Right cardiac atrium (tissue), 5 donors: ENCODE data around the gene EID3. TPM values are rescaled to one million over a fixed set of nuclear protein-coding genes. Genes with fewer than 3 reads are reported as not detected.
"Not testable (repeated sequence)": the region's sequence is repeated elsewhere in the genome, so short reads cannot be mapped to it uniquely, and the experiment has no call there.

Source experiments
- ATAC-seq, 2 donors: fragments of 200-7000 bp; cut with Tn5 transposase; one replicate each; pipeline versions ENCODE4 v1.8.0 to v1.9.1; 2020; ENCODE audit warnings: moderate library complexity in 2 of 2, mild to moderate bottlenecking in 1 of 2
- DNase-seq, 3 donors: peaks; one replicate each; pipeline ENCODE4 v3.0.0-alpha.2; 2020
- H3K27ac ChIP-seq: one replicate; pipeline ENCODE4 v1.5.1; 2013; ENCODE audit warnings: mild to moderate bottlenecking, low read length, control low read depth, moderate library complexity
- H3K27me3 ChIP-seq: one replicate; pipeline ENCODE4 v1.6.1; 2013; ENCODE audit not compliant: control insufficient read depth, insufficient read depth
- H3K4me1 ChIP-seq: one replicate; pipeline ENCODE4 v1.6.1; 2013; ENCODE audit warnings: low read length; ENCODE audit not compliant: control insufficient read depth, insufficient read depth
- H3K4me3 ChIP-seq: one replicate; pipeline ENCODE4 v1.5.1; 2013; ENCODE audit warnings: low read length, control low read depth
- H3K9me3 ChIP-seq: one replicate; pipeline ENCODE4 v1.6.1; 2013; ENCODE audit warnings: low read length; ENCODE audit not compliant: control insufficient read depth
- whole genome bisulfite sequencing: extraction: QIAGEN DNeasy Blood & Tissue Kit; methylation state at CpG from one replicate; pipeline ENCODE4 v1.1.7; 2013; 5-methylcytosine and 5-hydroxymethylcytosine counted together
- intact Hi-C, 4 donors: fragments of 100-400 bp; cut with DNase I; formaldehyde crosslinking; loops; one replicate each; pipeline versions ENCODE4 v1.11.0 to v1.14.0; 2022 to 2023
- polyA plus RNA-seq: library from polyadenylated mRNA; stranded (reverse); fragments of 200-250 nt; gene quantifications from one replicate; pipeline ENCODE4 v1.2.3, GENCODE V29; 2013
- total RNA-seq, 4 donors: library from RNA; stranded (reverse); fragmentation: NEBNext Ultra II Directional; extraction: Animal tissue kit (Norgen Biotek cat#: 25700); gene quantifications; one replicate each; pipeline ENCODE4 v1.2.1, GENCODE V29; 2021
- donor health status: healthy with polysubstance abuse.
- donor health status: DM: no; HTN: yes; CAD: no.
- donor health status: DM: no; HTN: no; CAD: no.
- donor health status: DM: no; HTN: yes; CAD: no; lungs with severe emphysema.
- donor health status: DM: yes; HTN: yes; CAD: no.

The EID3 gene
- total and polyA plus RNA-seq, 5 donors, result 1.2 to 2.3 (median 1.7) TPM

DNA sequence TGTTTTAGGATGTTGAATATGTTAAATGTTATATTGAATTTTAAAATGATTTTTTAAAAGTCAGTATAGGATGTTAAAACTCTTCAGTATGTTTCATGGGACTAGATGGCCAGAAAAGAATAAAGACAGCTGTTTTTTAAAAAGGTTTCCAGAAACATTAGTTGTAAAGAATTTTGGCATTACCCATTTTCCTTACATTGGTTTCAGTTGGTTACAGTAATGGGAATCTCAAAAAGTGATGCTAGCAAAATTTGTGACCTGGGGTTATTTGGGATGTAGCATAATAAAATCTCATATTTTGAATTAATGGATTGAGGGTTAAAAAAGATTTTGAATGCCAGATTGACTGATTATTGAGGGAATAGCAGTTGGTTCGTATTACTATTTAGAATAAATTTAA lies 25.3 kb downstream of the EID3 start:
- Histone ChIP-seq H3K9me3 (no peaks in the 10 kb centered on the region), H3K27me3 (no peaks in the 10 kb centered on the region), H3K27ac (no peak overlapping the region), H3K4me1 (no peaks in the 10 kb centered on the region), H3K4me3 (no peak overlapping the region)
- intact Hi-C loops, result no loop called here
- ATAC-seq, result no peak
- DNase-seq, result no peak
- WGBS, result 88% methylated on average over 1 of the region's 1 CpG

DNA sequence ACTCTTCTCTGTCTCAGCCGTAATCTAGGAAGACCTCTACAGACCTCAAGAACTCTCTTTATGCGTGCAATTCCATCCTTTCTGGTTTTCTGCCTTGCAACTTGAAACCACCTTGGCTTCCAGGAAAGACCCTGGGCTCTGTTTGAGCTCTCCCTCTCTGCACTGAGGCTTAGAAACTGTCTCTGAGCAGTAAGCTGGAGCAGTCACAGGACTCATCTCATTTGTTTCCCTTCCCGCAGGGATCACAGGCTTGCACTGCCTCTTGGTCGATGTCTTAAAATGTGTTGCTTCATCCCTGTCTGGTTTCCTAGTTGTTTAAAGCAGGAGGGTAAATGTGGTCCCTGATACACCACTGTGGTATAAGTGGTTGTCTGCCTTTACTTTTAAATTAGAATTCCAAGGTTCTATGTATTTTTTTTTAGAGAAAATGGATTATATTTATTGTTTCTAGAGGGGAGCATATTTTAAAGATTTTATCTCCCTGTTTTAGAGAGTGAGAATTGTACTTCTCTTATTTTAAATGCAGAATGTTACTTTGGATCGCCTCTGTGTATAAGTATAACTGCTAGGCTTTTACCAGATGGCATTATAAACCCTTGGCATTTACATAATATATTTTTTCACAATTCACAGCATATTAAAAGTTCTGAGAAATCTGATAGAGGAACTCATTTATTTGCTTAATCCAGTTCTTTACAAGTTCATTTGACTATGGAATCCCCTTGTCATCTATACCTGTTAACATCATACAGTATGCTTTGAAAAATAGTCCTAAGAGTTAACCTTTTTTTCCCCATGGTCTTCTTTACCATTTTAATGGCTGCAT lies 26.4 kb downstream of the EID3 start:
- H3K9me3 ChIP-seq, result no peaks in the 10 kb centered on the region
- WGBS, result 86% methylated on average over 5 of the region's 5 CpGs
- intact Hi-C loops, result no loop called here
- ATAC-seq, result no peak
- H3K27ac ChIP-seq, result no peak overlapping the region
- no peak overlapping the region for H3K4me3 ChIP-seq
- DNase-seq, result no peak
- H3K27me3 ChIP-seq, result no peaks in the 10 kb centered on the region
- H3K4me1 ChIP-seq, result no peaks in the 10 kb centered on the region

DNA sequence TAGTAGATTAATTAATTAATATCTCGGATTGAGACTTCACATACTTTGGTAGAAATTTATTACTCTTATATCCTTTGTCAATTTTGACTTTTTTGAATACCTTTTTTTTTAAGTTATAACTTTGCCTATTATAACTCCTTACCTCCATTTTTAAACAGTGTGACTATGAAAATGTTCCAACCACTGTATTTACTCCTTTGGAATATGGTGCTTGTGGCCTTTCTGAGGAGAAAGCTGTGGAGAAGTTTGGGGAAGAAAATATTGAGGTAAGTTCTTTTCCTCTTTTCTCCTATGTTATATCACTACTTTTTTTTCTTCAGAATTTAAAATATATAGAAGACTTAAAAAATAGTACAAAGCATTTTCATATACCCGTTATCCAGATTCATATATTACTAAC lies 27.8 kb downstream of the EID3 start:
- intact Hi-C loops, result no loop called here
- no peak overlapping the region for H3K4me3 ChIP-seq
- H3K27ac ChIP-seq, result no peak overlapping the region
- no peak for DNase-seq
- no peaks in the 10 kb centered on the region for H3K4me1 ChIP-seq
- 96% methylated on average over 2 of the region's 2 CpGs for WGBS
- H3K27me3 ChIP-seq, result no peaks in the 10 kb centered on the region
- H3K9me3 ChIP-seq, result no peaks in the 10 kb centered on the region
- no peak for ATAC-seq

DNA sequence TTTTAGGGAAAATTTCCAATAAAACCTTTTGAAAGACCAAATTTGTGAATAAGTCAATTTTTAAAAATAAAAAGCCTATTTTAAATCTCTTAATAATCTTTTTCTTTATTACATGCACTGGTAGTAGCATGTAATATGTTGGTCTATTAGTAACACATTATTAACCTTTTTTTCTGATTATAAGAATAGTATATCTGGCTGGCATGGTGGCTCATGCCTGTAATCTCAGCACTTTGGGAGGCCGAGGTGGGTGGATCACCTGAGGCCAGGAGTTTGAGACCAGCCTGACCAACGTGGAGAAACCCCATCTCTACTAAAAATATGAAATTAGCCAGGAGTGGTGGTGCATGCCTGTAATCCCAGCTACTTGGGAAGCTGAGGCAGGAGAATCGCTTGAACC lies 28.7 kb downstream of the EID3 start:
- H3K9me3 ChIP-seq, H3K4me3 ChIP-seq, H3K27me3 ChIP-seq, intact Hi-C loops, DNase-seq, H3K27ac ChIP-seq, ATAC-seq, H3K4me1 ChIP-seq: not testable (repeated sequence)
- WGBS, result 94% methylated on average over 3 of the region's 3 CpGs

DNA sequence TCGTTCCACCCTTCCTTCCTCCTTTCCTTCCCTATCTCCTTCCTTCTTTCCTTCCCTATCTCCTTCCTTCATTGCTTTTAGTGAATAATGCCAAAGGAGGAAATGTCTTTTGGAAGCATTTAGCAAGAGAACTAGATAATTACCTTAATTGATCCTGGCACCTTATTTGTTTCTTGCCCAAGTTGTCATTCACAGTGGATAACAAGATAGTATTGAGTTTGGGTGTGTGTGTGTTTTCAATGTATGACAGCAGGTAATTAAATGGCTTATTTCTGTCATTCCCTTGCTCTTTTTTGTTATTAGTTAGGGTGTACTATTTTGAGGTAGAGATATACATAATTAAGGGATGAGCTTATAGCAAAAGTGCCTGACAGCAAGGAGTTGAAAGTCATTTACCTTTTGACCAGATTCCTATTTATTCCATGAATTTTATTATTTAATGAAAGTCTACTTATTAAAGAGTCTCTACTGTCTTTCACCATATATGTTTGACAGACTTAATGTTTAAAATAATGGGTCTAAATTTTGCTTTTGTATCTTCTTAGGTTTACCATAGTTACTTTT lies 30.2 kb downstream of the EID3 start:
- ATAC-seq (no peak), DNase-seq (no peak)
- H3K9me3 ChIP-seq, result no peaks in the 10 kb centered on the region
- WGBS, result 56% methylated on average over 1 of the region's 1 CpG
- no peak overlapping the region for H3K4me3 ChIP-seq
- H3K4me1 ChIP-seq, result no peaks in the 10 kb centered on the region
- H3K27ac ChIP-seq, result no peak overlapping the region
- intact Hi-C loops, result no loop called here
- H3K27me3 ChIP-seq, result no peaks in the 10 kb centered on the region

DNA sequence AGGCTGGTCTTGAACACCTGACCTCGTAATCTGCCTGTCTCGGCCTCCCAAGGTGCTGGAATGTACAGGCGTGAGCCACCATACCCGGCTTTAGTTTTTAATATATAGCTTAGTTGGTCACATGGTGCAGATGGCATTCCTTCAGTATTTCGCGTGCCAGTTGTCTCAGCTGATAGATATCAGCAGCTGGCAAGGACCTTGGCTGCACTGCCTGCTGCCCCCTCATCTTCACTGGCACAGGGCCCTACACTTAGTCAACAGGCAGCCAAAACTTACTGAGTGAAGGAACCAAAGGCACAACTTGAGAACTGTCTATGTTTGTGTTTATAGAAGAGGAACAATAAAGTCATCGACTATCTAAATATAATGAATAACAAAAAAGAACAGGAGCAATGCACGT lies 31.0 kb downstream of the EID3 start:
- Histone ChIP-seq H3K9me3 (no peaks in the 10 kb centered on the region), H3K27me3 (no peaks in the 10 kb centered on the region), H3K4me3 (no peak overlapping the region), H3K27ac (no peak overlapping the region), H3K4me1 (no peaks in the 10 kb centered on the region)
- intact Hi-C loops, result no loop called here
- ATAC-seq (peak; percentile 64 to 65), DNase-seq (peak in 2 of 3 donors; percentile 38 to 53)
- 73% methylated on average over 8 of the region's 8 CpGs for WGBS

DNA sequence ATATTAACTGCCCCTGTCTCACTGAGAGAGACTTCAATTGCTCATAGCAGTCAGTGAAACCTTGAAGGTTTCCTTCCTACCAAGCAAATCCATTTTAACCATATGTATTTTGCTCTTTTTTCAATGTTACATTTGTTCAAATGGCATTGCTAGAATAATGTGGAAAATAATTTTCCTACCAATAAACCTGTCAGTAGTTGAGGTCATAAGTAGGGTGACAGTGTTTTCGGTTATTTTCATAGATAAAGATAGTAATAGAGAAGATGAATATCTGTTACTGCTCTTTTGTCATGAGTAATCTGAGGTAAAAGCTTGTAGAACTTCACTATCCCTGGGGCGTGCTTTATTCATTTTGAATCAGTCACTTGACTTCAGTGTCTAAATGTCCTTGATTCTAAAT lies 32.6 kb downstream of the EID3 start:
- DNase-seq, result no peak
- no peak for ATAC-seq
- WGBS, result 95% methylated on average over 2 of the region's 2 CpGs
- H3K27ac ChIP-seq, result no peak overlapping the region
- peaks cover 8% of the 10 kb centered on the region for H3K4me1 ChIP-seq
- no peaks in the 10 kb centered on the region for H3K27me3 ChIP-seq
- no peaks in the 10 kb centered on the region for H3K9me3 ChIP-seq
- H3K4me3 ChIP-seq, result no peak overlapping the region
- intact Hi-C loops, result no loop called here

DNA sequence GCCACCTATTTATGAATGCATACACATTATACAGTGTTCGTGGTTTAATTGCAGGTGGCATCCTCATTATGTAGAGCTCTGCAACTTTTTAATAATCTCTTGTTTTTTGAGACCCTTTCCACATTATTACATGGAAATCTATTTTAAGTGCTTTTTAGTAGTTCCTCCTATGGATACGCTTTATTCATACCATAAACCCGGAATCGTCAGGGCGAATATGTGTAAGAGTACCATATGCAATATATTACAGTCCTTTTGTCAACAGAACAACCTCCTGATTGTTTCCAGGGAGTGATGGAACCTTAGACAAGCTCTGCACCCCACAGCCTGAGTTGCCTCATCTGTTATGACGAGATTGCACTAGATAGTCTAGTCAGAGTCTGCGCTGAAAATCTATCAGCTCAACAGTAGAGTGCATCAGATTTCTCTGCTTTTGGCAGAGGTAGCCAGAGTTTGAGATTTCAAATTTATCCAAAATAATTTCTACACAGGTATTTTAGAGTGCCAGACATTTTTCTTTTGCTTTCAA lies 33.6 kb downstream of the EID3 start:
- 94% methylated on average over 7 of the region's 7 CpGs for WGBS
- Histone ChIP-seq H3K9me3 (no peaks in the 10 kb centered on the region), H3K27me3 (no peaks in the 10 kb centered on the region), H3K4me3 (no peak overlapping the region), H3K27ac (no peak overlapping the region), H3K4me1 (peaks cover 11% of the 10 kb centered on the region)
- intact Hi-C loops, result no loop called here
- ATAC-seq (no peak), DNase-seq (no peak)

DNA sequence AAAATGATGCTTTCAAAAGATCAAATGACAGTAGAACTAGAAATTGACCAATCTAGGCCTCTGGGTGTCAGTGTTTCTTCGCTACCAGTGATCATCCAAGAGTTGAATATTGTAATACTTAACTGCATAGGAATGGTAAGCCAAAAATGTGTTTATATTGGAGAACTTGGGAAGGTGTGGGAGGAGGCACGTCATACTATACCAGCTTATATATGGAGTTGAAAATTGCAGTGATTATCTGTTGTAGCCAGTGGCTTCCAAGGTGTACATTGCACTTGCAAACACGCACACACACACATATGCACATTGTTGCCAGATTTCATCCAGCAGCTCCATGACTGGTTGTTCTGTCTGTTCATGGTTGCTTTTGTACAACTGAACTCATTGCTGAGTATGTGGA lies 36.1 kb downstream of the EID3 start:
- no peak for DNase-seq
- Histone ChIP-seq H3K9me3 (no peaks in the 10 kb centered on the region), H3K27ac (no peak overlapping the region), H3K27me3 (no peaks in the 10 kb centered on the region), H3K4me1 (peaks cover 13% of the 10 kb centered on the region), H3K4me3 (no peak overlapping the region)
- intact Hi-C loops, result no loop called here
- WGBS, result 80% methylated on average over 3 of the region's 3 CpGs
- no peak for ATAC-seq

DNA sequence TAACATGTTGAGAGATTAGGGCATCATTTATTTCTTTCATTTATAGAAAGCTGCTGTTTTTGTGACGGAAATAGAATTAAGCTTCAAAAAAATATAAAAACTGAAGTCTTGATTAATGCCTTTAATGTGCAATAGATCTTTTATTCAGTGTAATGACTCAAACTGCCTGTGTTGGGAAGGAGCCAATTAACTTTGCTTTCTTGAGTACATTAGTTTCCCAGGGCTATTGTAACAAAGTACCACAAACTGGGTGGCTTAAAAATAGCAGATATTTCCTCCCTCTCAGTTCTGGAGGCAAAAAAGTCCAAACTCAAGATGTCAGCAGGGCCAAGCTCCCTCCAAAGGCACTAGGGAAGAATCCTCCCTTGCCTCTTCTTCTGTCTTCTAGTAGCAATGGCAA lies 36.6 kb downstream of the EID3 start:
- DNase-seq, result no peak
- intact Hi-C loops, result no loop called here

DNA sequence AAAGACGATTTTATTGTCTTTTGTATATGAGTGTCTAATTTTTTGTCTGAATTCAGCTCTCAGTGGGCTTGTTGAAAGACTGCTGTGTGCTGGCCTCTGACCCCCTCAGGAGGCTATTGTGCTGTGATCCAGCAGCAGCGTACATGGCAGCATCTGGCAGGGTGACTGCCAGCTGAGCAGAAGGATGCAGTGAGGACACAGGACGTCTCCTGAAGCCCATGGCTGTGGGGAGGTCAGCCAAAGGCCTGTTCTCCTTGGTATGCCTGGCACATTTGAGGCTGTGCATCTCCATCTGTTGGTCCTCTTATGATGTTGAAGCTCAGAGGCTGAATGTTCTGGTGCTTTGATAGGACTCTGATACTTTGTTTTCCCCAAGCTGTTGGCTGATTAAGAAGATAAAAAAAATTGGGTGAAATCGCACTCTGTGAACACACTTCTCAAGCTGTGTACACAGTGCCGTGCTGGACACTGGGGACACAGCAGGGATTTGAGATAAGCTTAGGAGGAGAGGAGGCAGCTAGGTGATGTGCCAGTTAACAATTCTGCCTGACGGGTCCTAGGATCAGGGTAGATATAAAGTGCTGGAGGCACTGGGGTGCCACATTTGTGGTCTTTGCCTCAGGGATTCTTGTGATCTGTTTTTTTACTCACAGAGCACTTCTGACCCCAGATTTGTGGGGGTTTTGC lies 37.5 kb downstream of the EID3 start:
- H3K27ac ChIP-seq, result peak overlapping the region; percentile 7

More for the DNA sequence above, 36.6 kb downstream of the EID3 start:
- Histone ChIP-seq H3K27me3 (no peaks in the 10 kb centered on the region), H3K4me3 (no peak overlapping the region), H3K27ac (peak overlapping the region; percentile 0), H3K4me1 (peaks cover 13% of the 10 kb centered on the region), H3K9me3 (no peaks in the 10 kb centered on the region)
- no peak for ATAC-seq
- WGBS, result 69% methylated on average over 1 of the region's 1 CpG

More for the DNA sequence above, 37.5 kb downstream of the EID3 start:
- H3K9me3 ChIP-seq, result no peaks in the 10 kb centered on the region
- intact Hi-C loops, result no loop called here
- DNase-seq (peak in 1 of 3 donors; percentile 57), ATAC-seq (peak; percentile 30 to 45)
- peaks cover 13% of the 10 kb centered on the region for H3K4me1 ChIP-seq
- 61% methylated on average over 6 of the region's 6 CpGs for WGBS
- H3K27me3 ChIP-seq, result no peaks in the 10 kb centered on the region
- no peak overlapping the region for H3K4me3 ChIP-seq
